ENCODE results near the gene FZD8. TPM values are rescaled to one million over a fixed set of nuclear protein-coding genes. Genes with fewer than 3 reads are reported as not detected.
"Not testable (repeated sequence)": the region's sequence is repeated elsewhere in the genome, so short reads cannot be mapped to it uniquely, and the experiment has no call there.

Gene FZD8
- total and polyA plus RNA-seq, 2 donors (not counting 1 experiment from before 2014, with no cell fraction given) = 0.76 to 1.7 TPM

- ChIA-PET CTCF (no interaction called here), POLR2A (no interaction called here)
- no peak overlapping the region for H3K4me3 Mint-ChIP-seq
- no peak overlapping the region for H3K27ac Mint-ChIP-seq
- H3K27me3 ChIP-seq (replicated peaks in 1 of 4; ENCODE audit: control extremely low read depth in 1 of 4, control insufficient read depth in 3 of 4, insufficient read depth in 4 of 4, low read length in 3 of 4) = no peaks in the 10 kb centered on the region
- TF ChIP-seq CTCF (IDR thresholded peaks at IDR 0.05) (no peak), EZH2 (IDR thresholded peaks at IDR 0.05; ENCODE audit: borderline replicate concordance, insufficient read depth, low read depth, low read length, poor library complexity, severe bottlenecking) (no peak)
- H4K20me1 ChIP-seq (ENCODE audit: control insufficient read depth, insufficient read depth, low read length, poor library complexity, severe bottlenecking) = no peaks in the 10 kb centered on the region
- no peak overlapping the region for H3K9ac ChIP-seq (ENCODE audit: low read length)
- no peaks in the 10 kb centered on the region for H3K4me1 ChIP-seq (ENCODE audit: control insufficient read depth in 2 of 2, insufficient read depth in 2 of 2, low read length in 2 of 2)
- no peaks in the 10 kb centered on the region for H3K36me3 ChIP-seq (replicated peaks in 1 of 2; ENCODE audit: control extremely low read depth in 1 of 2, control insufficient read depth in 1 of 2, extremely low read depth in 1 of 2, insufficient read depth in 2 of 2, low read length in 1 of 2)
- intact Hi-C loops (cut with micrococcal nuclease) = no loop called here
- H3K4me2 ChIP-seq (replicated peaks; ENCODE audit: low read depth, low read length, poor library complexity, severe bottlenecking) = no peak overlapping the region
- H3K4me1 Mint-ChIP-seq = no peaks in the 10 kb centered on the region
- no peak overlapping the region for H3K27ac ChIP-seq (ENCODE audit: low read length in 2 of 2)
- ATAC-seq (ENCODE audit: low read depth) = no peak
- 88% methylated on average over 9 of the region's 12 CpGs for WGBS (ENCODE audit: insufficient coverage)
- no peak overlapping the region for H3K4me3 ChIP-seq (ENCODE audit: control extremely low read depth in 1 of 5, extremely low read depth in 1 of 5, insufficient read depth in 1 of 5, low read depth in 2 of 5, low read length in 4 of 5)
- H3K9me3 Mint-ChIP-seq (ENCODE audit: insufficient read depth) = peaks cover 6% of the 10 kb centered on the region
- H3K79me2 ChIP-seq (ENCODE audit: control insufficient read depth, insufficient read depth, low read length) = no peaks in the 10 kb centered on the region
- peaks cover 0 to 2% (median 0%) of the 10 kb centered on the region in 3 donors for H3K9me3 ChIP-seq (ENCODE audit: control extremely low read depth in 1 of 3, control insufficient read depth in 2 of 3, insufficient read depth in 1 of 3, low read length in 2 of 3)
- no peak for DNase-seq
- H2AFZ ChIP-seq (ENCODE audit: insufficient read depth, low read depth, low read length, poor library complexity, severe bottlenecking) = no peak overlapping the region
- H3K27me3 Mint-ChIP-seq = peaks cover 14% of the 10 kb centered on the region
Observed at GRCh38 chr10:35691522-35692236, 49.6 kb upstream of the FZD8 start.

GRCh38 chr10:35690534-35690933 is 48.4 kb upstream of the FZD8 start:
- intact Hi-C loops (cut with micrococcal nuclease) = no loop called here
- H3K4me1 ChIP-seq (ENCODE audit: control insufficient read depth in 2 of 2, insufficient read depth in 2 of 2, low read length in 2 of 2) = no peaks in the 10 kb centered on the region
- WGBS (ENCODE audit: insufficient coverage) = 79% methylated on average over 2 of the region's 5 CpGs
- peaks cover 0 to 2% (median 0%) of the 10 kb centered on the region in 3 donors for H3K9me3 ChIP-seq (ENCODE audit: control extremely low read depth in 1 of 3, control insufficient read depth in 2 of 3, insufficient read depth in 1 of 3, low read length in 2 of 3)
- Mint-ChIP-seq H3K27me3 (peaks cover 17% of the 10 kb centered on the region), H3K27ac (no peak overlapping the region), H3K9me3 (ENCODE audit: insufficient read depth) (peaks cover 6% of the 10 kb centered on the region), H3K4me3 (no peak overlapping the region), H3K4me1 (no peaks in the 10 kb centered on the region)
- no peak overlapping the region for H2AFZ ChIP-seq (ENCODE audit: insufficient read depth, low read depth, low read length, poor library complexity, severe bottlenecking)
- H3K79me2 ChIP-seq (ENCODE audit: control insufficient read depth, insufficient read depth, low read length) = no peaks in the 10 kb centered on the region
- DNase-seq = no peak
- H3K36me3 ChIP-seq (replicated peaks in 1 of 2; ENCODE audit: control extremely low read depth in 1 of 2, control insufficient read depth in 1 of 2, extremely low read depth in 1 of 2, insufficient read depth in 2 of 2, low read length in 1 of 2) = no peaks in the 10 kb centered on the region
- no peak overlapping the region for H3K4me2 ChIP-seq (replicated peaks; ENCODE audit: low read depth, low read length, poor library complexity, severe bottlenecking)
- no peak overlapping the region for H3K27ac ChIP-seq (ENCODE audit: low read length in 2 of 2)
- no peak overlapping the region for H3K4me3 ChIP-seq (ENCODE audit: control extremely low read depth in 1 of 5, extremely low read depth in 1 of 5, insufficient read depth in 1 of 5, low read depth in 2 of 5, low read length in 4 of 5)
- ChIA-PET CTCF (no interaction called here), POLR2A (no interaction called here)
- no peak overlapping the region for H3K9ac ChIP-seq (ENCODE audit: low read length)
- ATAC-seq (ENCODE audit: low read depth) = no peak
- H4K20me1 ChIP-seq (ENCODE audit: control insufficient read depth, insufficient read depth, low read length, poor library complexity, severe bottlenecking) = no peaks in the 10 kb centered on the region
- no peaks in the 10 kb centered on the region for H3K27me3 ChIP-seq (replicated peaks in 1 of 4; ENCODE audit: control extremely low read depth in 1 of 4, control insufficient read depth in 3 of 4, insufficient read depth in 4 of 4, low read length in 3 of 4)
- TF ChIP-seq EZH2 (IDR thresholded peaks at IDR 0.05; ENCODE audit: borderline replicate concordance, insufficient read depth, low read depth, low read length, poor library complexity, severe bottlenecking) (no peak), CTCF (IDR thresholded peaks at IDR 0.05) (no peak)

- H3K27ac ChIP-seq (ENCODE audit: low read length in 2 of 2); intact Hi-C loops (cut with micrococcal nuclease); H3K79me2 ChIP-seq (ENCODE audit: control insufficient read depth, insufficient read depth, low read length); H2AFZ ChIP-seq (ENCODE audit: insufficient read depth, low read depth, low read length, poor library complexity, severe bottlenecking); POLR2A ChIA-PET; H3K4me1 ChIP-seq (ENCODE audit: control insufficient read depth in 2 of 2, insufficient read depth in 2 of 2, low read length in 2 of 2); H3K4me3 ChIP-seq (ENCODE audit: control extremely low read depth in 1 of 5, extremely low read depth in 1 of 5, insufficient read depth in 1 of 5, low read depth in 2 of 5, low read length in 4 of 5); H3K4me2 ChIP-seq (replicated peaks; ENCODE audit: low read depth, low read length, poor library complexity, severe bottlenecking); H3K36me3 ChIP-seq (replicated peaks in 1 of 2; ENCODE audit: control extremely low read depth in 1 of 2, control insufficient read depth in 1 of 2, extremely low read depth in 1 of 2, insufficient read depth in 2 of 2, low read length in 1 of 2); H3K27ac Mint-ChIP-seq; H3K4me1 Mint-ChIP-seq; H3K27me3 ChIP-seq (replicated peaks in 1 of 4; ENCODE audit: control extremely low read depth in 1 of 4, control insufficient read depth in 3 of 4, insufficient read depth in 4 of 4, low read length in 3 of 4); DNase-seq; H3K9me3 Mint-ChIP-seq (ENCODE audit: insufficient read depth); H3K4me3 Mint-ChIP-seq; H3K9me3 ChIP-seq (ENCODE audit: control extremely low read depth in 1 of 3, control insufficient read depth in 2 of 3, insufficient read depth in 1 of 3, low read length in 2 of 3); ATAC-seq (ENCODE audit: low read depth); H3K9ac ChIP-seq (ENCODE audit: low read length); H4K20me1 ChIP-seq (ENCODE audit: control insufficient read depth, insufficient read depth, low read length, poor library complexity, severe bottlenecking); CTCF ChIA-PET: not testable (repeated sequence)
- H3K27me3 Mint-ChIP-seq = peaks cover 13% of the 10 kb centered on the region
- 100% methylated on average over 2 of the region's 4 CpGs for WGBS (ENCODE audit: insufficient coverage)
Observed at GRCh38 chr10:35685858-35686257, 43.8 kb upstream of the FZD8 start.

Measured in B cell (primary cell).